Vagina (tissue), 2 donors: ENCODE data around the gene STARD13.

Experiments
- POLR2A ChIP-seq, 2 donors: fragments of 450-650 bp; IDR thresholded peaks; one replicate each; pipeline ENCODE4 v1.6.1; 2017; ENCODE audit warnings: antibody characterized with exemption in 2 of 2, mild to moderate bottlenecking in 2 of 2, moderate library complexity in 2 of 2
- TF ChIP-seq, protein P1 (sequence below), 3 experiments: fragments of 450-650 bp in 2 of 3; fragments of 200-600 bp in 1 of 3; sonication (generic) in 1 of 3; IDR thresholded peaks; one replicate each; pipeline ENCODE4 v1.5.1; 2017 to 2019; ENCODE audit warnings: antibody characterized with exemption in 3 of 3, mild to moderate bottlenecking in 2 of 3, moderate library complexity in 2 of 3

- TF ChIP-seq POLR2A (IDR thresholded peaks at IDR 0.05) = no peak
- TF ChIP-seq, protein P1, sequence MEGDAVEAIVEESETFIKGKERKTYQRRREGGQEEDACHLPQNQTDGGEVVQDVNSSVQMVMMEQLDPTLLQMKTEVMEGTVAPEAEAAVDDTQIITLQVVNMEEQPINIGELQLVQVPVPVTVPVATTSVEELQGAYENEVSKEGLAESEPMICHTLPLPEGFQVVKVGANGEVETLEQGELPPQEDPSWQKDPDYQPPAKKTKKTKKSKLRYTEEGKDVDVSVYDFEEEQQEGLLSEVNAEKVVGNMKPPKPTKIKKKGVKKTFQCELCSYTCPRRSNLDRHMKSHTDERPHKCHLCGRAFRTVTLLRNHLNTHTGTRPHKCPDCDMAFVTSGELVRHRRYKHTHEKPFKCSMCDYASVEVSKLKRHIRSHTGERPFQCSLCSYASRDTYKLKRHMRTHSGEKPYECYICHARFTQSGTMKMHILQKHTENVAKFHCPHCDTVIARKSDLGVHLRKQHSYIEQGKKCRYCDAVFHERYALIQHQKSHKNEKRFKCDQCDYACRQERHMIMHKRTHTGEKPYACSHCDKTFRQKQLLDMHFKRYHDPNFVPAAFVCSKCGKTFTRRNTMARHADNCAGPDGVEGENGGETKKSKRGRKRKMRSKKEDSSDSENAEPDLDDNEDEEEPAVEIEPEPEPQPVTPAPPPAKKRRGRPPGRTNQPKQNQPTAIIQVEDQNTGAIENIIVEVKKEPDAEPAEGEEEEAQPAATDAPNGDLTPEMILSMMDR (IDR thresholded peaks at IDR 0.05) = no peak
Observed at GRCh38 chr13:33272531-33273124, 12.9 kb downstream of the STARD13 start.
